Medulla oblongata (tissue), 1 donor: ENCODE results near the gene OLFM1.

Source experiments
- DNase-seq: peaks from one replicate; pipeline ENCODE4 v3.0.0-alpha.2; 2015; ENCODE audit errors: extremely low spot score

Gene OLFM1

DNA sequence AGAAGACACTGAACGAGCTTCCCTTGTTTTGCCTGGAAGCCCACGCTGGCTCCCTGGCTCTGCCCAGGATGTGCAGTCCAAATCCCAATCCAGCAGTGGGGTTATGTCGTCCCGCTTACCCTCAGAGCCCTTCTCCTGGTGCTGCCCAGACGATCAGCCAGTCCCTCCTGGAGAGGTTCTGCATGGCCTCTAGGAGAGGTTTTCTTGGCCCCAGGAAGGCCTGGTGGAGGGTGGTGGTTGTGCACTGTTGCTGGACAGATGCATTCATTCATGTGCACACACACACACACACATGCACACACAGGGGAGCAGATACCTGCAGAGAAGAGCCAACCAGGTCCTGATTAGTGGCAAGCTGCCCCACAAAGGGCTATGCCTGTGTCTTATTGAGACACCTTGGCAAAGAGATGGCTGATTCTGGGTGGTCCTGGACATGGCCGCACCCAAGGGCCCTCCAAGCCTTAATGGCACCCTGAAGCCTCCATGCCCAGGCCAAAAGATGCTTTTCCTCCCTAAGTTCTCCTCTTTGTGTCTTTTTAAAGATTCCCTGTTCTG, 10.5 kb upstream of the OLFM1 start:
- no peak for DNase-seq

DNA sequence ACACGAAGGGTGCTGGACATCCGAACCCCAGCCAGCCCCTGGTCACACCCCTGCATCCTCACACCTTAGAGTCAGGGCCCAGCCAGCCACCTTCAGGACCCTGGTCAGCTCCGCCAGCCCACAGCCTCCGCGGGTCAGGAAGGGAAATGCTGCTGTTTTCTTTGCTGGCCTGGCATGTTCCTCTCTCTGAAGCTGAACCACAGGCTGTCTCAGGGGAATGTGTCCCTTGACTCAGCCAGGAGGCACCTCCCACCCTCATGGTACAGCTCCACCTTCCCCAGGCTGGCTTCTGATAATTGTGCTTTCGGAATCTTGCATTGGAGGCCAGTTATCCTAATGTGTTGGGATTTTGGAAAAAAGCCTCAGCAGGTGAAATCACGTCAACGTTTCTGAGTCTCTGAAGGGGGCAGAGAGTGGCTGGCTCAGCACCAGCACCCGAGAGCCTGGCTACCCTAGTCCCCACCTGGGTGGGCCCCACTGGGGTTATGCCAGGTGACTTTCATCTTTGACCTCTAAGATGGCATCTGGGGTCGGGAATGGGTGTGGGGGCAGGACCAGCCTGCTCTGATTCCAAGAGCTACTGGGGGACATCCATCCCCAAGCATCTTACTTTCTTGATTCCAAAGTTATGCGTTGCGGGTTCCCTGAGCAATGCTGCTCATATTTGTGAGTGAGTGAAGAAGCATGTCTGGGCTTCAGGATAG, 9.8 kb upstream of the OLFM1 start:
- DNase-seq = no peak

DNA sequence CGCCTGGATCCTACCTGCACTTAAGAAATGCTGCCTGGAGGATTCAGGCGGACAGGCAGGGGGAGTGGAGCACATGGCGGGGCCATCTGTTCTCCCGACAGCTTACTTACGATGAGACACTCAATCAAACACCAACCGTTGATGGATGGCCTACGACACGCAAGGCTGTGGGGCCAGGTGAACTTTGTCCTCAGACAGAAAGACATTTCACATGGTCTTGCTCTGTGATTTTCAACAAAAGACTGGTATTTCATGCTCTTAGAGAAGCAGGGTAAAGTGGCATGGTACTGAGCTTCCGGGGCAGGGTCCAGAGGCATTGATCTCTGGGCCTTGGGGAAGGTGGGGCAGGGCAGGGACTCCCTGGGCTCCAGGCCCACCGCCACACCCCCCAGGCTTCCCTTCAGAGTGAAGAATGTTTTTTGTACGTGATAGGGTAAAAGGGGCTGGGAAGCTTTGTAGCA, 9.1 kb upstream of the OLFM1 start:
- no peak for DNase-seq

DNA sequence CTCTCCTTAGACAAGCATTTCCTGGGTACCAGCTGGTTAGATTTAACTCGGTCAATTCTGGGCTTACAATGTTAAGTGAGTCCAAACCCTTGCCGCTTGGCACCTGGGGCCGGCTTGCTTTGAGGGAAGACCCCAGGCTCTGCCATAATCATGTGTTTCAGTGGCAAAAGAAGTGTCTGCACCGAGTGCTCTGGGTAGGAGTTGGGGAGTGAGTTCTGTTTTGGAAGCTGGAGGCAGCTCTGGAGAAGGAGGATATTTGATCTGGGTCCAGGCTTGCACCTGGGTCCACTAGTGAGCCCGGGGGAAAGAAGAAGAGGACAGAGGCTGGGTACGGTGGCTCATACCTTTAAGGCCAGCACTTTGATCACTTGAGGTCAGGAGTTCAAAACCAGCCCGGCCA, 8.4 kb upstream of the OLFM1 start:
- no peak for DNase-seq

DNA sequence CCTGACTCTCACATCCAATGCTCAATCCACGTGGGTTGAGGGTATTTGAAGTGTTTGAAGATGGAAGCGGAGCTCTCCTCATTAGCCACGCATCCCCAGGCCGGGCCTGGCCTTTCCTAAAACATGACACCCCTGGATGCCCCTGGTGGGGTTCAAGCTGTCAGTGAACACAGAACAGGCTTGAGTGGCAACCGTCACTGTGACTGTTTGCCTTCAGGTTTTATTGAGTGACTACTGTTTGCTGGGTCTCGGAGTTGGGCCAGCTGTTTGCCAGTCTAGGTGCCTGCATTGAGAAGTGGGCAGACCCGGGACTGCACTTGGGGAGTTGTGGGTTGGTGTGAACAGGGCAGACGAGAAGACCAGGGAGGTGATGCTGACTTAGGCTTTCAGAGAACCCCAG, 7.8 kb upstream of the OLFM1 start:
- no peak for DNase-seq

DNA sequence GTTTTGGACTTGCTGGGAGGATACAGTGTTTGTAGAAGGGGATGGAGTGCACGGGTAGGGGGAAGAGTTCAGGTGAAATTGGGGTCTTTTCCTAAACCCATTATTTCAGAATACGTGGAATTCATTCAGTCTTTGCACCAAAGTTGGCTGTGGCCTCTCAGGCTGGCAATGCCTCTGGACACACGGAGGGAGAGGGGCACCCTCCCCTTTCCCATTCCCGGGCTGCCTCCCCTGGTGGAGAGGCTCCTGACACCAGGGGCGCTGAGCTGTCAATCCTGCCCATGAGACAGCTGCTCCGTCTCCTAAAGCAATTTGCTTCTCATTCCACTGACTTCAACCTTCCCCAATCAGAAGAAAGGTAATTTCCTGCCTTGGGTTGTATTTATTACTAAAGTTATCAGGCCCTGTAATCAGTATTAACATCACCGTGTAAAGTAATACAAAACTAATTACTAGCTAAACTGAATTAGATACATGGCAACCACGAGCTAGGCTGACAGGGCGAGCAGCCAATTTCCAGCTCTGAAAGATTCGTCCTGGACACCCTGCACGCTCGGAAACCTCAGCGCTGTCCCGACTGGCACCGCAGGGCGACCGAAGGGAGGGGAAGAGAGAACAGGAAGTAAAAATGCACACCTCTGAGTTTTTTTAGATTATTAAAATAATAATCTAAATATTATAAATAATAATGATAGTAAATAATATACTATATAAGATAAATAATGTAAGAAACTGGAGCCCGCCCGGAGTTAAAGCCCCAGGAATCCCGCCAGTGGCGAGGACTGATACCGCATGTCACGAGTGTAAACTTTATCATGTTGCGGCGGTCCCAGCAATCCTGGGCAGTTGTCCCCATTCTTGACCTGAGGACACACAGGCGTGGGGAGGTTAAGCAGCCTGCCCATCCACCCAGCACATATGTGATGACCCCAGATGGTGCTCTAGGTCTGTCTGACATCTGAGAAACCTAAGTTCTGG, 6.9 kb upstream of the OLFM1 start:
- no peak for DNase-seq

DNA sequence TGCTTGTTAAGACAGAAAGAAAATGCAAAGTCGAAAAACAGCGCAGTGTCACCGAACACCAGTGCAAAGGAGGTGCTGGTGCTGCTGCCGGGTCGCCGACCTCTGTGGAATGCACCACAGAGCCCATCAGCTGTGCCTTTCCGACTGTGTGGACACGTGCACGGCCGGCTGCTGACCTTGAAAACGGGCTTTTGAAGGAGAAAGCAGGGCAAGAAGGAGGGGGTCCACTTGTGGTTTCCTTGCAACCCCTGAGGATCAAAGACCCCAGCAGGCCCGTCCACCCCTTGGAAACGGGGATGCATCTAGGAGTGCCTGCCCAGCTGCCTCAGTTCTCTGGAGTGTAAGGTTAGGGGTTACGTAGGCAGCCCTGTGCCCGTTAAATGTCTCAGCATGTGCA, 6.2 kb upstream of the OLFM1 start:
- no peak for DNase-seq

DNA sequence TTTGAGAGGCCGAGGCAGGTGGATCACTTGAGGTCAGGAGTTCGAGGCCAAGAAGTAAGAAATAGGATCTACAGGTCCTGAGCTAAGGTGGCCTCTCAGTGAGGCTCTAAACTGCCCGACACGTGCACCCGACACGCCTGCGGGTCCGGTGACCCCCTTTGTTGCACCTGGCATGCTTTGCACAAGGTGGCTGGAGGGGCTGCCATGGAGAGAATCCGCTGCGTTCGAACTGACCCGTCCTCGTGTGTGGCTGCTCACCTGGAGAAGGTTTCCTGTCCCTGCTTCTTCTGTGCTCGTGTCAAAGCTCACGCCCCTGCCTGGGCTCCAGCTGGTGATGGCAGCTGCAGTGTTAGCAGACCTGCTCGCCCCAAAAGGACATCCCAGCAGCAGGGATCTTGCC, 5.7 kb upstream of the OLFM1 start:
- DNase-seq = no peak

DNA sequence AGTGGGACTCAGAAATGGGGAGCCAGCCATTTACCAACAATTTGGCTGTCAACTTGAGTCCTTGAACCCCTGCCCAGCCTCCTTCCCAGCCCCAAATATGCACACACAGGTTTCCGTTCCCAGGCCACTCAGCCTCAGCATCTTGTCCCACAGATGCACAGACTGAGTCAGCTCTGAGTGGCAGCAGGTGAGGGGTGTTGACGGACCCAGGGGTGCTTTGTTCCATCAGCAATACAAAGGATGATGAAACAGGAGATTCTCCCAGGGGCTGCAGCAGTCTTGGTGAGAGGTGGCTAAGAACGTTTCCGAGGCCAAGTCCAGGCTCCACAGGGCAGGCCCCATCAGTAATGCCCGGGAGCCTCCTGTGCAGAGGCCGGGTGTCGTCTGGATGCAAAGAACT, 4.9 kb upstream of the OLFM1 start:
- DNase-seq = no peak

DNA sequence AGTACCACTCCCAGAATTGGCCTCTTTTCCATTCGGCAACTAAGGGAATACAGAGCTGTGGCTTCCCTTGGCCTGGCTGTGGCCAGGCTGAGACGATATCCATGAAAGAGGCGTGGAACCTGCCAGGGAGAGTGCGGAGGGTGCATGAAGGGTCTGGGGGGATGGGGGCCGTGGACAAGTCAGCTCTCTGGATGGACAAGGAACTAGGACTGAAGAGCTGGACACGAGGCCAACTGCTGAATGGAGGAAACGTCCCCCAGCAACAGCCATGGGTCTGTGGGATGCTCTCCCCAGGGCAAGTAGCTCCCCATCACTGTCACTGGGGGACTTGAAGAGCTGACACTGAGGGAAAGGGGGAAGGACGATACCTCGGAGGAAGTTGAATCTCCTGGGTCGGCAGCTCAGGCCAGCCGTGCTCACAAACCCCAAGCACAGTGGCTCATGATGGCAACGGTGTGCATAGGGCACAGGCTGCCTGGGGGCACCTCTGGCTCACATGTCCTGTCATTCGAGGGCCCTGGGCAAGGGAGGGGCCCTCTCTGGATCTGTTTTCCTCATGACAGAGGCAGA, 4.1 kb upstream of the OLFM1 start:
- DNase-seq = no peak

DNA sequence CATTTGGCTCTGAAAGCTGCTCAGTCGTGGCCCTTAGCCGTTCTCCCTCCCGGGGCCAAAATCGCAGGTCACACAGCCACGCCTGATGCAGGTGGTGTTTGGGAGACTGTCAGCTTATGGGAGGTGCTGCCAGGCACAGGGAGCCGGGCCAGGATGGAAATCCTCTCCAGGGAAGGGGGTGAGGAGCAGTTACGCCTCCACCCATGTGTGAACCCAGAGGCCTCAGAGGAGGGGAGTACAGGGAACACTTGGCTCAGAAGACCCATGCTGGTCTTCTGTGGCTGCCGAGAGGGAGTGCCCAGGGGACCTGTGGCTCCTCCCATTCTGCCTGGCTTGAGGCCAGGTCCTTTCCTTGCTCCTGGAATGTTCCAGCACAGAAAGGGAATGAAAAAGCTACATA, 3.6 kb upstream of the OLFM1 start:
- no peak for DNase-seq

DNA sequence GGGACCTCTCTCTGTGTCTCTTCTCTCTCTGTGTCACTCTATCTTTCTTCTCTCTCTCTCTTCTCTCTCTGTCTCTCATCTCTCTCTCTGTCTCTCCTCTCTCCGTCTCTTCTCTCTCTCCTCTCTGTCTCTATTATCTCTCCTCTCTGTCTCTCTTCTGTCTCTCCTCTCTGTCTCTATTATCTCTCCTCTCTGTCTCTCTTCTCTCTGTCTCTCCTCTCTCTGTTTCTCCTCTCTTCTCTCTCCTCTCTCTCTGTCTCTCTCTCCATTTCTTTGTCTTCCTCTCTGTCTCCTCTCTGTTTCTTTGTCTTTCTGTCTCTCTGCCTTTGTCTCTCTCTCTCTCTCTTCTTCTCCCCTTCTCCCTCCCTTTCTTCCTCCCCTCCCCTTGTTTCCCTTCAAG, 3.2 kb upstream of the OLFM1 start:
- DNase-seq = no peak

DNA sequence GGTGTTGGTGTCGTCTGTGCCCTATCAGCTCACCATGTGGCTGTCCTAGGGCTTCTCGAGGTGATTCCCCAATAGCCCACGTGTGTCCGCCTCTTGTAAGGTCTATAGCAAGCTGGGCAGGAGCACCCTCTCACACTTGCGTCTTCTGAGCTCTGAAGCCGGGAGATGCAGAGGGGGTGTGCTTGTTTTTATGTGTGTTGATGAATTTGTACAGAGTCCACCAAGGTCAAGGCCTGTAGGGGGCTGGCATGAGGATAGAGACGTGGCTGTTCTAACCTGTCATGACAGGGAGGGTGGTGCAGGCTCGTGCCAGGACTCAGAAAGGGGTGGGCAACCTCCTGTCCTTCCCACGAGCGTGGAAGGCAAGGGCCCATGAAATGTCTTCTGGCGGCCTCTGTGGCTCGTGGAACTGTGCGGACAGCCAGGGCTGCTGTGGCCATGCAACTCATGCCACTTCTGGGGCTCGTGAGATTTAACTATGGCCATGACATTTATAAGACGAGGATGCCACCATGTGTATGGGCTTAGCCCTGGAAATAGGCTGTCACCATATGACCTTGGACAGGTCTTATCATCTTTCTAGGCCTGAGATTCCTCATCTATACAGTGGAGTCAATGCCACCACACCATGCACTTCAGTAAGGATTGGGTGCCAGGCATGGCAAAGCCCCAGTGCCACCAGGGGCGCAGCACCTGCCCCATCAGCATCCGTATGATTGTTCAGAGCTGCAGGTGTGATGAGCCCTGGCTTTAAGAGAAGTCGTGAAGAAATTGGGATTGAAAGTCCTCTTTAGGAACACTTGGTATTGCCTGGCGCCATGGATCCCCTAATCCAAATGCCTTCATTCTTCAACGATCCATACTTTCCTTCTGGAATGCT, 2.3 kb upstream of the OLFM1 start:
- no peak for DNase-seq

DNA sequence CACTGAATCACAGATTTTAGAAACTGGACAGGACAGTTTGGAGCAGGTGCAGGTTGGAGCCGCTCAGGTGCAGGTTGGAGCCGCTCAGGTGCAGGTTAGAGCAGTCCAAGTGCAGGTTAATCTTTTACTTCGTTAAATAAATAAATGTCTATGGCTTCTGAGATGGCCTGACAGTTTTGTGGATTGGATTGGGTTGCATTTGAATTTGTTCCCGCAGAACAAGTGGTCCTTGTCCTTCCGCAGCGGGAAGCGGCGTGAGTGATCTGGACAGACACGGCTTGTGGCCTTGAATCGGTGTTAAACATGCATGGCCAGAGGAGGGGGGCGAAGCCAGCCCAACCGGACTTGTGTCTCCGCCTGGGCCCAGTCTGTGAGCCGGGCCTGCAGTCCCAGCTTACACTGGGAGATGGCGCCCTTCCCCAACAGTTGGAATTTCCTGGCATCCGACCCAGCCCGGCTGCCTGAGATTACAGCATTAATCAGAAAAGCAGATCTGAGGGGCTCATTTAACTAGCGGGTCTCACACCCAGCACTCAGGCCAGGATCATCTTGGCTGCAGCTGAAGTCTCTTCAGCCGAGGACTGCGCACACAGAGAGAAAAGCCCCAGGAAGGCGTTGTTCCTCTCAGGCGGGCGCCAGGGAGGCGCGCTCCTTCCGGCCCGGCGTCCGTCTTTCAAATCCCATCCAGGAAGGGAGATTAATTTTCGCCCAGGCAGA, 1.5 kb upstream of the OLFM1 start:
- DNase-seq = peak; percentile 85

DNA sequence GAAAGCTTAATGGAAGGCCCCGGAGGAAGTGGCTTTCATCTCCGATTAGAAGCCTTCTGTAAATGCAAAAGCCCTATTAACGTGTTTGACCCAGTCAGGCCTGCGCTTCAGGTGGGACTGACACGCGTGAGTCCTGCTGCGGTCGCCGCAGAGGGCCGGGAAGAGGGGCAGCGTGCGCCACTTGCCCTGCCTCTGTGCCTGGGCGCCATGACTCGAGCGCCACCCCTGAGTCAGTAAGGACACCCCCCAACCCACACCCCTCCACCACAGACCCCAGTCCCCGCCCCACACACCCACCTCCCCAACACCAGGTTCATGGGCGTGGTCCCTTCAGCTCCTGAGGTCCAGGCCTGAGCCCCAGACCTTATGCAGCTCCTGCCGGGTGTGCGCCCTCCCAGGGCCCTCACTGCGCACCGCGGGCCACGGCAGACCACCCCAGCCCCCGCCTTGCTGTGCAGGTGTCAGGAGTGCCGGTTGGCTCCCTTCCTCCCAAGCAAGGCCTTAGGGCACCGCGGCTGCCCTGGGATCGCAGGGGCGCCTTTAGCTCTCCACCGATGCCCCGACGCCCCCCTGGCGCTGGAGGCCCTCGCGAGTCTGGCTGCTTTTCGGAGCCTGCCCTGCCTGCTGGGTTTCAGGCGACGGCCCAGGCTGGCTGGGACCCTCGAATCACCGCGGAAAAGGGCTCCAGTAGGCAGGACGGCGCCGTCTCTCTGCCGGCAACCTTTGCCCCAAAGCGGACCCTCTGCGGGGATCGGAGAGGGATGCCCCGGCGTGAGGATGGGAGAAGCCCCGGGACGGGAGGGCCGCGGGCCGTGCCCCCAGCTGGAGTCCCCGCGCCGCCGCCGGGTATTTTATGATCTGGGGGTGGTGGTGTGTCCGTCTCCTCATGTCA, 625 bp upstream of the OLFM1 start:
- no peak for DNase-seq

DNA sequence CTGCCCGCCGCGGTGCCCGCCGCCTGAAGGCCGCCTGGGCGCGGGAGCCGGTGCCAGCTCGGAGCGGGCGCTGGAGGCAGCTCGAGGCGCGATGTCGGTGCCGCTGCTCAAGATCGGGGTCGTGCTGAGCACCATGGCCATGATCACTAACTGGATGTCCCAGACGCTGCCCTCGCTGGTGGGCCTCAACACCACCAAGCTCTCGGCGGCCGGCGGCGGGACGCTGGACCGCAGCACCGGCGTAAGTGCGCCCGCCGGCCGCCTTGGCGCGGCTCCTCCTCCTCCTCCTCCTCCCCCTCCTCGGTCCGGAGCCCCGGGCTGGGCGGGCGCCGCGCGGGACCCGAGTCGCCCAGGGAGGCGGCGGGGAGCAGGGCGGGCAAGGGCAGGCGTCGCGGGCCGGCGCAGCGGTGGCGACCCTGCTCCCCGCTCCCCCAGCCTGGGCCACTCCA, 455 bp downstream of the OLFM1 start:
- DNase-seq = no peak

DNA sequence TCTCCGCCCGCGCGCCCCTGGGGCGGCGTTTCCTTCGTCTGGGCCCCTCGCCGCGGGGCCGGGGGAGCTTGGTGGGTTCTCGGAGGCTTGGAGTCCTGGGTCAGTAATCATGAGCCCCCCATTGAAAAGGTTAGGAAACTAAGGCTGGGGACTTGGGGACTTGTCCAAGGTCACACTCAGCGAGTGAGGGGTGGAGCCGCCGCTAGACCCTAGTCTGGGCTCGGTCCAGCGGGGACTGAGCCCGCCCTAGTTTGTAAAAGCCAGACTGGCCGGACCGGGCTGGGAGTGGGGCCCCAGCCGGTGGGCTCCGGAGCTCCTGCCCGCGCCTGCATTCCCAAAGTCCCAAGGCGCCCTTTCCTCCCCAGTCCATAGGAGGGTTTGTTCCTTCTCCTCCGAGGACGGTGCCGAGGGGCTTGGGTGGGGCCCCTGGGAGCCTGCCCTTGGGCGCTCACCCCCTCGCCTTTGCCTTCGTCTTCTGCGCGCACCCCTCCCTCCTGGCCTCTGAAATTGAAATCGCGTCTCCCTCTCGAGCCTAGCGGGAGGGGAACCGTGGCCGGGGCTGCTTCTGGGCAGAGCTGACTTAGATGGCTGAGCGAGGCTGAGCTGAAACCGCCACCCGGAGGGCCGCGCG, 995 bp downstream of the OLFM1 start:
- no peak for DNase-seq

DNA sequence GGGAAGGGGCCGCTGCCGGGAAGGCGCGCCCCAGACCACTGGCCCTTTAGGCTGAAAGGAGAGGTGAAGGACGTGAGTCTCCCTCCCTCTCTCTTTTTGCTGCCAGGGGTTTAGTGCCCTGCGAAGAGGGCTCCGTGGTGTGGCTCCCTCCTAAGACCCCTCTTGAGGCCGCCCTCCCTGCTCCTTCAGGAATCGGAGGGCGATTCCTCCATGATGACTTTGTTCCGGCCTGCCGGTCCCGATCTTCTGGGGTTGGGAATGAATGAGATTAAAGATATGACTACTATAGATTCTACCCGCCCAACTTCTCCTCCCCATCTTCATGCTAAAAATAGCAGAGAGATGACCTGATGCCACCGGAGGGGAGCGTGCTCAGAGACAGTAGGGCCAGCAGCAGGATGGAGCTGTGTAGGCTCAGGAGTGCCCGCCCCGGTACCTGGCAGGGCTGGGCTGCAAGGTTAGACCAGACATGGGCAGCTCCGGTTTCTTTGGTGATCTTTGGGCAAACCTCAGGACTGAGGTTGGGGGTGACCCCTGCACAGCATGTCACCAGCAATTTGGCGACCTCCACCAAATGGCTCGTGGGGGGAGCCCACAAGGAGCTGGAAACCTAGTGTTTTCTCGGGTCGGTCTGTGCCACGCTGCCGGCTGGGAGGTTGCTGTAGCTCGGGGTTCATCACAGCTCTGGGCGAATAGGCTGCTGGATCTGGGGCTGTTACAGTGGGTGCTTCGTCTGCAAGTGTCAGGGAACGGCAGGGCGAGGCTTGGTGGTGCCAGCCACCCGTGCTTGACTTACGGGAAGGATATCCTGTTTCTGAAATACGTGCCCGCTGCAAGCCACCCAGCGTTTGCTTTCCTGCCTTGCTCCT, 1.7 kb downstream of the OLFM1 start:
- no peak for DNase-seq
